Measurements from ENCODE around the gene CEMIP. TPM values are rescaled to one million over a fixed set of nuclear protein-coding genes. Genes with fewer than 3 reads are reported as not detected.

CEMIP gene
- total and polyA plus RNA-seq, 2 of the 13 experiments (the other 11 are each of a cell fraction or from before 2014, with no cell fraction given) = 4.3 to 28.5 TPM

DNA sequence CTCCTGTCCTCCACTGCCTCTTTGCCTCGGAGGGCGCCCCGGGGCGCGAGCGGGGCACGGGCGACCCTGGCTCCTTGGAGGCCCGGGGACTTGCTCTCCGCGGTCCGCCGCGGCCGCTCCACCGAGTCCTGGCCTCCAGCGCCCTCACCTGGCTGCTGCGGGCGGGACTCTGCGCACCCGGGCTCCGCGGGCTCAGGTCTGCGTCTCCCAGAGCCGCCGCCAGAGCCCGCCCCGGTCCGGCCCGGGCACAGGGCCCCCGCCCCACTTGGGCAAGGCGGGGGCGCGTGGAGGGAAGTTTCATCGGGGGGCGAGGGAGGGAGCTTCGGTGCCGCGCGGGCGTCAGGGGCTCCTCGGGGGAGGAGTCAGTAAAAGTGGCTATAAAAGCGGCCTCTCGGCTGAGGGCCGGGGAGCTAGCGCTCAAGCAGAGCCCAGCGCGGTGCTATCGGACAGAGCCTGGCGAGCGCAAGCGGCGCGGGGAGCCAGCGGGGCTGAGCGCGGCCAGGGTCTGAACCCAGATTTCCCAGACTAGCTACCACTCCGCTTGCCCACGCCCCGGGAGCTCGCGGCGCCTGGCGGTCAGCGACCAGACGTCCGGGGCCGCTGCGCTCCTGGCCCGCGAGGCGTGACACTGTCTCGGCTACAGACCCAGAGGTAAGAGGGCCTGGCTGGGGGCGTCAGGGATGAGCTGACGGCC, at the start of gene CEMIP (continued):
- TF ChIP-seq, protein P1, sequence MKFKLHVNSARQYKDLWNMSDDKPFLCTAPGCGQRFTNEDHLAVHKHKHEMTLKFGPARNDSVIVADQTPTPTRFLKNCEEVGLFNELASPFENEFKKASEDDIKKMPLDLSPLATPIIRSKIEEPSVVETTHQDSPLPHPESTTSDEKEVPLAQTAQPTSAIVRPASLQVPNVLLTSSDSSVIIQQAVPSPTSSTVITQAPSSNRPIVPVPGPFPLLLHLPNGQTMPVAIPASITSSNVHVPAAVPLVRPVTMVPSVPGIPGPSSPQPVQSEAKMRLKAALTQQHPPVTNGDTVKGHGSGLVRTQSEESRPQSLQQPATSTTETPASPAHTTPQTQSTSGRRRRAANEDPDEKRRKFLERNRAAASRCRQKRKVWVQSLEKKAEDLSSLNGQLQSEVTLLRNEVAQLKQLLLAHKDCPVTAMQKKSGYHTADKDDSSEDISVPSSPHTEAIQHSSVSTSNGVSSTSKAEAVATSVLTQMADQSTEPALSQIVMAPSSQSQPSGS (CRISPR knock-in tag; IDR thresholded peaks at IDR 0.05) = no peak
- TF ChIP-seq HNRNPUL1 (IDR thresholded peaks at IDR 0.05; ENCODE audit: low read depth, low read length) (no peak), RARG (CRISPR knock-in tag; IDR thresholded peaks at IDR 0.05; ENCODE audit: low read depth) (no peak), ZNF768 (CRISPR knock-in tag; IDR thresholded peaks at IDR 0.05) (no peak), KMT2B (CRISPR knock-in tag; IDR thresholded peaks at IDR 0.05) (no peak), REPIN1 (CRISPR knock-in tag; IDR thresholded peaks at IDR 0.05; ENCODE audit: borderline replicate concordance, low read depth) (0 out of 2 replicates have a peak, but pooled peaks have one; percentile 23), ZNF17 (CRISPR knock-in tag; IDR thresholded peaks at IDR 0.05) (no peak), SIN3A (IDR thresholded peaks at IDR 0.05; ENCODE audit: borderline replicate concordance, low read depth, low read length) (no peak), ATM (IDR thresholded peaks at IDR 0.05; ENCODE audit: borderline replicate concordance) (no peak), ZNF329 (CRISPR knock-in tag; IDR thresholded peaks at IDR 0.05; ENCODE audit: low read depth) (no peak), DNMT1 (CRISPR knock-in tag; IDR thresholded peaks at IDR 0.05) (no peak), ZNF749 (CRISPR knock-in tag; IDR thresholded peaks at IDR 0.05; ENCODE audit: borderline replicate concordance) (no peak), PAF1 (CRISPR knock-in tag; IDR thresholded peaks at IDR 0.05) (no peak), RXRB (CRISPR knock-in tag; IDR thresholded peaks at IDR 0.05; ENCODE audit: borderline replicate concordance) (no peak), DPF2 (CRISPR knock-in tag; IDR thresholded peaks at IDR 0.05; ENCODE audit: borderline replicate concordance, low read depth) (no peak), ZFP62 (CRISPR knock-in tag; IDR thresholded peaks at IDR 0.05) (no peak), ZNF124 (CRISPR knock-in tag; IDR thresholded peaks at IDR 0.05) (no peak)
- TF ChIP-seq, protein P2, sequence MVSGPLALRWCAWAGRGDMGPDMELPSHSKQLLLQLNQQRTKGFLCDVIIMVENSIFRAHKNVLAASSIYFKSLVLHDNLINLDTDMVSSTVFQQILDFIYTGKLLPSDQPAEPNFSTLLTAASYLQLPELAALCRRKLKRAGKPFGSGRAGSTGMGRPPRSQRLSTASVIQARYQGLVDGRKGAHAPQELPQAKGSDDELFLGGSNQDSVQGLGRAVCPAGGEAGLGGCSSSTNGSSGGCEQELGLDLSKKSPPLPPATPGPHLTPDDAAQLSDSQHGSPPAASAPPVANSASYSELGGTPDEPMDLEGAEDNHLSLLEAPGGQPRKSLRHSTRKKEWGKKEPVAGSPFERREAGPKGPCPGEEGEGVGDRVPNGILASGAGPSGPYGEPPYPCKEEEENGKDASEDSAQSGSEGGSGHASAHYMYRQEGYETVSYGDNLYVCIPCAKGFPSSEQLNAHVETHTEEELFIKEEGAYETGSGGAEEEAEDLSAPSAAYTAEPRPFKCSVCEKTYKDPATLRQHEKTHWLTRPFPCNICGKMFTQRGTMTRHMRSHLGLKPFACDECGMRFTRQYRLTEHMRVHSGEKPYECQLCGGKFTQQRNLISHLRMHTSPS (CRISPR knock-in tag; IDR thresholded peaks at IDR 0.05; ENCODE audit: low read depth) = no peak; the same call in 1 of the 2 replicates
- TF ChIP-seq, protein P3, sequence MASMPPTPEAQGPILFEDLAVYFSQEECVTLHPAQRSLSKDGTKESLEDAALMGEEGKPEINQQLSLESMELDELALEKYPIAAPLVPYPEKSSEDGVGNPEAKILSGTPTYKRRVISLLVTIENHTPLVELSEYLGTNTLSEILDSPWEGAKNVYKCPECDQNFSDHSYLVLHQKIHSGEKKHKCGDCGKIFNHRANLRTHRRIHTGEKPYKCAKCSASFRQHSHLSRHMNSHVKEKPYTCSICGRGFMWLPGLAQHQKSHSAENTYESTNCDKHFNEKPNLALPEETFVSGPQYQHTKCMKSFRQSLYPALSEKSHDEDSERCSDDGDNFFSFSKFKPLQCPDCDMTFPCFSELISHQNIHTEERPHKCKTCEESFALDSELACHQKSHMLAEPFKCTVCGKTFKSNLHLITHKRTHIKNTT (CRISPR knock-in tag; IDR thresholded peaks at IDR 0.05) = no peak
- TF ChIP-seq, protein P4, sequence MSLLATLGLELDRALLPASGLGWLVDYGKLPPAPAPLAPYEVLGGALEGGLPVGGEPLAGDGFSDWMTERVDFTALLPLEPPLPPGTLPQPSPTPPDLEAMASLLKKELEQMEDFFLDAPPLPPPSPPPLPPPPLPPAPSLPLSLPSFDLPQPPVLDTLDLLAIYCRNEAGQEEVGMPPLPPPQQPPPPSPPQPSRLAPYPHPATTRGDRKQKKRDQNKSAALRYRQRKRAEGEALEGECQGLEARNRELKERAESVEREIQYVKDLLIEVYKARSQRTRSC (CRISPR knock-in tag; IDR thresholded peaks at IDR 0.05; ENCODE audit: low read depth) = no peak
- TF ChIP-seq, protein P5, sequence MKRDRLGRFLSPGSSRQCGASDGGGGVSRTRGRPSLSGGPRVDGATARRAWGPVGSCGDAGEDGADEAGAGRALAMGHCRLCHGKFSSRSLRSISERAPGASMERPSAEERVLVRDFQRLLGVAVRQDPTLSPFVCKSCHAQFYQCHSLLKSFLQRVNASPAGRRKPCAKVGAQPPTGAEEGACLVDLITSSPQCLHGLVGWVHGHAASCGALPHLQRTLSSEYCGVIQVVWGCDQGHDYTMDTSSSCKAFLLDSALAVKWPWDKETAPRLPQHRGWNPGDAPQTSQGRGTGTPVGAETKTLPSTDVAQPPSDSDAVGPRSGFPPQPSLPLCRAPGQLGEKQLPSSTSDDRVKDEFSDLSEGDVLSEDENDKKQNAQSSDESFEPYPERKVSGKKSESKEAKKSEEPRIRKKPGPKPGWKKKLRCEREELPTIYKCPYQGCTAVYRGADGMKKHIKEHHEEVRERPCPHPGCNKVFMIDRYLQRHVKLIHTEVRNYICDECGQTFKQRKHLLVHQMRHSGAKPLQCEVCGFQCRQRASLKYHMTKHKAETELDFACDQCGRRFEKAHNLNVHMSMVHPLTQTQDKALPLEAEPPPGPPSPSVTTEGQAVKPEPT (CRISPR knock-in tag; IDR thresholded peaks at IDR 0.05; ENCODE audit: low read depth) = no peak
- TF ChIP-seq, protein P6, sequence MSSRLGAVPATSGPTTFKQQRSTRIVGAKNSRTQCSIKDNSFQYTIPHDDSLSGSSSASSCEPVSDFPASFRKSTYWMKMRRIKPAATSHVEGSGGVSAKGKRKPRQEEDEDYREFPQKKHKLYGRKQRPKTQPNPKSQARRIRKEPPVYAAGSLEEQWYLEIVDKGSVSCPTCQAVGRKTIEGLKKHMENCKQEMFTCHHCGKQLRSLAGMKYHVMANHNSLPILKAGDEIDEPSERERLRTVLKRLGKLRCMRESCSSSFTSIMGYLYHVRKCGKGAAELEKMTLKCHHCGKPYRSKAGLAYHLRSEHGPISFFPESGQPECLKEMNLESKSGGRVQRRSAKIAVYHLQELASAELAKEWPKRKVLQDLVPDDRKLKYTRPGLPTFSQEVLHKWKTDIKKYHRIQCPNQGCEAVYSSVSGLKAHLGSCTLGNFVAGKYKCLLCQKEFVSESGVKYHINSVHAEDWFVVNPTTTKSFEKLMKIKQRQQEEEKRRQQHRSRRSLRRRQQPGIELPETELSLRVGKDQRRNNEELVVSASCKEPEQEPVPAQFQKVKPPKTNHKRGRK (CRISPR knock-in tag; IDR thresholded peaks at IDR 0.05) = no peak
